ENCODE data around the gene FEM1C. TPM values are rescaled to one million over a fixed set of nuclear protein-coding genes. Genes with fewer than 3 reads are reported as not detected.

Gene FEM1C
- total and polyA plus RNA-seq, 12 donors: 4.5 to 15.5 (median 11.9) TPM

- H3K4me1 ChIP-seq (replicated peaks in 1 of 2): peaks cover 18 to 55% of the 10 kb centered on the region in 2 donors
- no peaks in the 10 kb centered on the region for H3K27me3 ChIP-seq
- intact Hi-C loops (cut with DNase I): no loop called here
- peak in 2 of 7 donors; percentile 23 to 58 for DNase-seq
- H3K9me3 ChIP-seq (replicated peaks in 1 of 3): peaks cover 0 to 14% (median 0%) of the 10 kb centered on the region in 3 donors
- 57 to 61% (median 59%) methylated on average over 10 of the region's 10 CpGs for WGBS, 4 donors
- H3K36me3 ChIP-seq (replicated peaks in 1 of 2): peaks cover 0 to 14% of the 10 kb centered on the region in 2 donors
- peak overlapping the region in 4 of 5 donors; percentile 11 to 99 (median 96) for H3K27ac ChIP-seq
- no peak for TF ChIP-seq POLR2A (IDR thresholded peaks at IDR 0.05)
- peak overlapping the region in 3 of 4 donors; percentile 2 to 79 (median 66) for H3K4me3 ChIP-seq
Measured at GRCh38 chr5:115542651-115543364, 1.8 kb downstream of the FEM1C start.

GRCh38 chr5:115542086-115542485 lies 2.5 kb downstream of the FEM1C start:
- Histone ChIP-seq H3K4me3 (peak overlapping the region in 2 of 4 donors; percentile 6 to 66), H3K4me1 (replicated peaks in 1 of 2) (peaks cover 18 to 62% of the 10 kb centered on the region in 2 donors), H3K27me3 (no peaks in the 10 kb centered on the region), H3K36me3 (replicated peaks in 1 of 2) (peaks cover 0 to 14% of the 10 kb centered on the region in 2 donors), H3K27ac (peak overlapping the region in 1 of 5 donors; percentile 99), H3K9me3 (replicated peaks in 1 of 3) (peaks cover 0 to 14% (median 0%) of the 10 kb centered on the region in 3 donors)
- no peak for TF ChIP-seq CTCF (IDR thresholded peaks at IDR 0.05)
- TF ChIP-seq POLR2A (IDR thresholded peaks at IDR 0.05): no peak
- WGBS, 4 donors: 12 to 23% (median 18%) methylated on average over 2 of the region's 2 CpGs
- intact Hi-C loops (cut with DNase I): no loop called here
- DNase-seq: no peak

GRCh38 chr5:115541611-115542010 lies 3.0 kb downstream of the FEM1C start:
- intact Hi-C loops (cut with DNase I): no loop called here
- no peak for TF ChIP-seq CTCF (IDR thresholded peaks at IDR 0.05)
- no peak for TF ChIP-seq POLR2A (IDR thresholded peaks at IDR 0.05)
- Histone ChIP-seq H3K27ac (peak overlapping the region in 1 of 5 donors; percentile 99), H3K4me1 (replicated peaks in 1 of 2) (peaks cover 18 to 67% of the 10 kb centered on the region in 2 donors), H3K4me3 (peak overlapping the region in 2 of 4 donors; percentile 6 to 66), H3K9me3 (replicated peaks in 1 of 3) (peaks cover 0 to 14% (median 0%) of the 10 kb centered on the region in 3 donors), H3K36me3 (replicated peaks in 1 of 2) (peaks cover 0 to 14% of the 10 kb centered on the region in 2 donors), H3K27me3 (no peaks in the 10 kb centered on the region)
- DNase-seq: no peak
- WGBS, 4 donors: 31 to 42% (median 36%) methylated on average over 2 of the region's 2 CpGs

- Histone ChIP-seq H3K9me3 (replicated peaks in 1 of 3) (no peaks in the 10 kb centered on the region), H3K27ac (no peak overlapping the region), H3K36me3 (replicated peaks in 1 of 2) (peaks cover 0 to 4% of the 10 kb centered on the region in 2 donors), H3K4me1 (replicated peaks in 1 of 2) (peaks cover 3 to 67% of the 10 kb centered on the region in 2 donors), H3K27me3 (no peaks in the 10 kb centered on the region), H3K4me3 (no peak overlapping the region)
- DNase-seq: no peak
- TF ChIP-seq POLR2A (IDR thresholded peaks at IDR 0.05): no peak
- no peak for TF ChIP-seq CTCF (IDR thresholded peaks at IDR 0.05)
- intact Hi-C loops (cut with DNase I): no loop called here
- WGBS, 4 donors: 88 to 91% (median 89%) methylated on average over 3 of the region's 3 CpGs
Measured at GRCh38 chr5:115535479-115536035, 9.0 kb downstream of the FEM1C start.
